GM06990 (cell line): ENCODE measurements around the gene GRIA3.
A peak's percentile ranks its signal among the peaks of the same experiment; 100 is the strongest.
"Not testable (repeated sequence)": the region's sequence is repeated elsewhere in the genome, so short reads cannot be mapped to it uniquely, and the experiment has no call there.

Experiments used
- DNase-seq: peaks from one replicate; pipeline ENCODE4 v3.0.0-alpha.2; 2011; ENCODE audit not compliant: insufficient read length; ENCODE audit errors: extremely low read depth
- H3K27me3 ChIP-seq: replicated peaks from 2 replicates; pipeline ENCODE4 v1.6.0; 2011; ENCODE audit warnings: low read length; ENCODE audit not compliant: control insufficient read depth, insufficient read depth
- H3K36me3 ChIP-seq: 2 replicates; pipeline ENCODE4 v1.5.1; 2011; ENCODE audit warnings: low read length; ENCODE audit not compliant: control insufficient read depth, insufficient read depth
- H3K4me3 ChIP-seq: replicated peaks from 2 replicates; pipeline ENCODE4 v1.5.1; 2011; ENCODE audit warnings: low read depth, mild to moderate bottlenecking, control low read depth, low read length
- TF ChIP-seq, protein P1 (sequence below): IDR thresholded peaks from 2 replicates; pipeline ENCODE4 v1.5.1; 2011; ENCODE audit warnings: low read length, control low read depth, mild to moderate bottlenecking, inconsistent platforms; ENCODE audit not compliant: insufficient read depth, poor library complexity, severe bottlenecking

Gene GRIA3

GRCh38 chrX:123348468-123348867, 164.4 kb downstream of the GRIA3 start:
- Histone ChIP-seq H3K36me3 (no peaks in the 10 kb centered on the region), H3K27me3 (no peaks in the 10 kb centered on the region), H3K4me3 (no peak overlapping the region)
- TF ChIP-seq, protein P1, sequence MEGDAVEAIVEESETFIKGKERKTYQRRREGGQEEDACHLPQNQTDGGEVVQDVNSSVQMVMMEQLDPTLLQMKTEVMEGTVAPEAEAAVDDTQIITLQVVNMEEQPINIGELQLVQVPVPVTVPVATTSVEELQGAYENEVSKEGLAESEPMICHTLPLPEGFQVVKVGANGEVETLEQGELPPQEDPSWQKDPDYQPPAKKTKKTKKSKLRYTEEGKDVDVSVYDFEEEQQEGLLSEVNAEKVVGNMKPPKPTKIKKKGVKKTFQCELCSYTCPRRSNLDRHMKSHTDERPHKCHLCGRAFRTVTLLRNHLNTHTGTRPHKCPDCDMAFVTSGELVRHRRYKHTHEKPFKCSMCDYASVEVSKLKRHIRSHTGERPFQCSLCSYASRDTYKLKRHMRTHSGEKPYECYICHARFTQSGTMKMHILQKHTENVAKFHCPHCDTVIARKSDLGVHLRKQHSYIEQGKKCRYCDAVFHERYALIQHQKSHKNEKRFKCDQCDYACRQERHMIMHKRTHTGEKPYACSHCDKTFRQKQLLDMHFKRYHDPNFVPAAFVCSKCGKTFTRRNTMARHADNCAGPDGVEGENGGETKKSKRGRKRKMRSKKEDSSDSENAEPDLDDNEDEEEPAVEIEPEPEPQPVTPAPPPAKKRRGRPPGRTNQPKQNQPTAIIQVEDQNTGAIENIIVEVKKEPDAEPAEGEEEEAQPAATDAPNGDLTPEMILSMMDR = no peak
- no peak for DNase-seq

- no peaks in the 10 kb centered on the region for H3K27me3 ChIP-seq
- TF ChIP-seq, protein P1 = no peak
- DNase-seq = no peak
- H3K4me3 ChIP-seq = no peak overlapping the region
- no peaks in the 10 kb centered on the region for H3K36me3 ChIP-seq
These were observed 166.1 kb downstream of the GRIA3 start for GRCh38 chrX:123350226-123350625.

DNA sequence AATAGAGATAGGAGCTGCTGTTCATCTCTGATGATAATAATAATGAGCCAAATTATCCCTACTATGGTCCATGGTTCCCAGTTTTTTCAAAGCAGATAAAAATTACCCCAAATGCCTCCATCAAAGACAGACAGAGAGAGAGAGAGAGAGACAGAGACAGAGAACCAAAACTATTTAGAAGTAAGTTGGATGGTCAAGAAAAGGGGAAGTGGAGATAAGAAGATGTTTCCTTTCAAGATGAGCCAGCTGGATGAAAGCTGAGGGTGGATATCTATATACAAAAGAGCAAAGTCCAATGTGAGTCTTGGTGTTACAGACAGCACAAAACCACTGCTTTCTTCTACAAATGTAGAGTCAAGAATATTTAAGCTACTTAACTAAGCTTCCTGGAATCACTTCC, 173.9 kb downstream of the GRIA3 start:
- peak; percentile 19 for DNase-seq
- Histone ChIP-seq H3K4me3 (no peak overlapping the region), H3K27me3 (no peaks in the 10 kb centered on the region), H3K36me3 (no peaks in the 10 kb centered on the region)
- TF ChIP-seq, protein P1 = no peak

DNA sequence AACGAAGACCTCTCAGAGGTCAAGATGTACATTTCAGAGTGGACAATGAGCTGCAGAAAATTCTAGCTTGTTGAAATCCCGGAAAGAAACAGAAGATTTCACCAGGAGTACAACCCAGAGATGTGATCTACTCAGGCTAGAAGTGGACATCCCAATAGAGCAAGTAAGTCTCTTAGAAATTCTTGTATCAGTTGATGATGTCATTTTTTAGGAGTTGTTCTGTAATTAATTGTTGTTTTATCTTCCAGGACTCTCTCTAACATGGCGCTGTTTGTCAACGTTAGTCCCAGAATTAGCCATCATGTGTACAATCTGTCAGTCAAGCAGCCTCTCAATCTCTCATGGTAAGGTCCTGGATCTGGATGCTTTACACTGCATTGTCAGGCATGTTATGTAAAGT, 174.4 kb downstream of the GRIA3 start:
- no peaks in the 10 kb centered on the region for H3K27me3 ChIP-seq
- no peak for DNase-seq
- no peaks in the 10 kb centered on the region for H3K36me3 ChIP-seq
- TF ChIP-seq, protein P1 = no peak
- H3K4me3 ChIP-seq = no peak overlapping the region

DNA sequence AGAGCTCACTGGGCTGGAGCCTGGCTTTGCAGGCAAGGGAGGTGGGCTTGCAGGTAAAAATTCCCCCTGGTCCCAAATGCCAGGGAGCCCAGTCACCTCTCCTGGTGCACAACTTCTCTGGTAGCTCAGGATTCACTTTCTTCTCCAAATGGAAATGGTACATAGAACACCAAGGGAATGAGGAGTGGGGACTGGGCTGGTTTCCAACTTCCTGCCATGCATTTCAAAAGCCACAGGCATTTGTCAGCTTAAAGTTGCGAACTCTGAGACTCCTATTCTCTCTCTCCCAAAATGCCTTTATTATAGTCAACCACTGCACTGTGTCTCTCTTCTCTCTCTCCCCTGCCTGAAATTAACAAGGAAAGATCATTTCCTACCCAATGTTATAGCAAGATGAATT, 177.3 kb downstream of the GRIA3 start:
- Histone ChIP-seq H3K36me3 (no peaks in the 10 kb centered on the region), H3K4me3 (no peak overlapping the region), H3K27me3 (no peaks in the 10 kb centered on the region)
- DNase-seq = no peak
- TF ChIP-seq, protein P1 = no peak

DNA sequence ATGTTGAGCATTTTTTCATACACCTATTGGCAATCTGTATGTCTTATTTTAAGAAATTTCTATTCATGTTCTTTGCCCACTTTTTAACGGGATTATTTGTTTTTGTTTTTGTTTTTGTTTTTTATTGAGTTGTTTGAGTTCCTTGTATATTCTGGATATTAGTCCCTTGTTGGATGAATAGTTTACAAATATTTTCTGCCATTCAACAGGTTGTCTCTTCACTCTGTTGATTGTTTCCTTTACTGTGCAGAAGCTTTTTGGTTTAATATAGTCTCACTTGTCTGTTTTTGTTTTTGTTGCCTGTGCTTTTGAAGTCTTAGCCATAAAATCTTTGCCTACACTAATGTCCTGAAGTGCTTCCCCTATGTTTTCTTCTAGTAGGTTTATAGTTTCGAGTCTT, 202.1 kb downstream of the GRIA3 start:
- H3K36me3 ChIP-seq, DNase-seq, H3K4me3 ChIP-seq, H3K27me3 ChIP-seq: not testable (repeated sequence)
